UCSD-AML1 (cell line): ENCODE measurements around the gene PRKD1.
"Not testable (repeated sequence)": the region's sequence is repeated elsewhere in the genome, so short reads cannot be mapped to it uniquely, and the experiment has no call there.

Source experiments
- DNase-seq: peaks from one replicate; lab custom pipeline; 2025; ENCODE audit not compliant: unreplicated experiment; lab: John Stamatoyannopoulos, UW

PRKD1 gene

GRCh38 chr14:29745863-29746262 is 181.8 kb downstream of the PRKD1 start:
- no peak for DNase-seq

DNA sequence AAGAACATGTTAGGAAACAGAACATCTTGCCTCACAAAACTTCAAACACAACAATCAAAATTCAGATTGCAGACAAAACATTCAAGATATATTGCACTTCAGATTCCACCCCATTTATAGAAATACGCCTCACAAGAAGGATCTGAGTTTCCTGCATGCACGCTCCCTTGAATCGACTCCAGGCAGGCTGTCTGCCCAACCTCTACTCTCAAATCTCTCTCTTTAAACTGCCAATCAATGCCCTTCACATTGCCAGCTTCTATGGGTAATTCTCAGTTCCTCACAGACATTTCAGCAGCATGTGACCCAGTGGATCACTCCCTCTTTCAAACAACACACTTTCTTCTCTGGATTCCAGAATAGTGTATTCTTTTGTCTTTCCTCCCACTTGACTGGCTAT is 184.1 kb downstream of the PRKD1 start:
- no peak for DNase-seq

GRCh38 chr14:29741909-29742401 is 185.7 kb downstream of the PRKD1 start:
- DNase-seq: no peak

- no peak for DNase-seq
Observed at GRCh38 chr14:29740491-29740890, 187.2 kb downstream of the PRKD1 start.

- DNase-seq: no peak
Observed at GRCh38 chr14:29738950-29739349, 188.7 kb downstream of the PRKD1 start.

DNA sequence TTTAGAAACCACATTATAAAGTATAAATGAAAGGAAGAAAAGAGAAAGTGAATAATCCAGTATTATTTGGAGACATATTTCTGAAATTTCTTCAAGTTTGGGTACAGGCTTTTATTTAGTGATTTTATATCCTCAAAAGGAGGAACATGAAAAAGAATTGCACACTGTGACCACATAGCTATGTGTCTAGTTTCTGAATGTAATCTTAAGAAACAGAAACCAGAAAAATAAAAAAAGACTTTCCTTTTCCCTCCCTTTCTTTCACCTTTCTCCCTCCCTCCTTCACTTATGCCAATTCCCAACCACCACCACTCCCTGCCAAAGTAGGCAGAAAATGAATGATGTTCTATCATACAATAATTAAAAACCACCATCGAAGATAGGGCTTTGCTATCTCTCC is 189.6 kb downstream of the PRKD1 start:
- no peak for DNase-seq

- DNase-seq: no peak
Observed at GRCh38 chr14:29735459-29735858, 192.2 kb downstream of the PRKD1 start.

DNA sequence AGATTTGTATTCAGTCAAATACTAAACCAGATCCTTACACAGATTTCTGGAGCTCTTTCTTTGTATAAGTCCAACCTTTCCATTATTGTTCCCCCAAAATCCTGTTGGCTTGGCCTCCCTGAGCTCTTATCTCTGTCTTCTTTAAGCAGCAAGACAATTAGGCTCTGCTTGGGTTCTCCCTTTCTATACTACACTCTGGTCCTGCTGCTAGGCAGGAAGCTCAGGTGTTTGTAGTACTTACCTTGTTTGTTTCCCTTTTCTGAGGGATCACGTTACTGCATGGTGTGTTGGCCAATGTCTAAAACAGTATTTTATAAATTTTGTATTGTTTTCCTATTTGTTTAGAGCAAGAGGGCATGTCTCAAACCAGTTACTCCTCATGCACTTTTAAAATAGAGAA is 192.9 kb downstream of the PRKD1 start:
- no peak for DNase-seq

DNA sequence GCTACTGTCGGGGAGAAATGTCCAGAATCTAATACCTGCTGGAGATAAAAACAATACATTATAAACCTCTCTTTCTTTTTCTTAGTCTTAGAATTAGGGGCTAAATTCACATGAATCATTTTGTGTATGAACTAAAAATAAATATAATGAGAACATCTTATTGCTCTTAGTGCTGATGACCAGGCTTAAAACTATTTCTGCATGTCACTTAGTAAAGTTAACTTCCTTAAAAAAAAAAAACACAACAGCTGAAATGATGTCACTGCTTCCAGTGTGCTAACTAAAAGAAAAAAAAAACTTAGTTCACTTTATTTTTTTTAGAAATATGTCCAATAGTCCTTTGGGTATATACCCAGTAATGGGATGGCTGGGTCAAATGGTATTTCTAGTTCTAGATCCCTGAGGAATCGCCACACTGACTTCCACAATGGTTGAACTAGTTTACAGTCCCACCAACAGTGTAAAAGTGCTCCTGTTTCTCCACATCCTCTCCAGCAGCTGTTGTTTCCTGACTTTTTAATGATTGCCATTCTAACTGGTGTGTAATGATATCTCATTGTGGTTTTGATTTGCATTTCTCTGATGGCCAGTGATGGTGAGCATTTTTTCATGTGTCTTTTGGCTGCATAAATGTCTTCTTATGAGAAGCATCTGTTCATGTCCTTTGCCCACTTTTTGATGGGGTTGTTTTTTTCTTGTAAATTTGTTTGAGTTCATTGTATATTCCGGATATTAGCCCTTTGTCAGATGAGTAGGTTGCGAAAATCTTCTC is 200.9 kb downstream of the PRKD1 start:
- DNase-seq: not testable (repeated sequence)

DNA sequence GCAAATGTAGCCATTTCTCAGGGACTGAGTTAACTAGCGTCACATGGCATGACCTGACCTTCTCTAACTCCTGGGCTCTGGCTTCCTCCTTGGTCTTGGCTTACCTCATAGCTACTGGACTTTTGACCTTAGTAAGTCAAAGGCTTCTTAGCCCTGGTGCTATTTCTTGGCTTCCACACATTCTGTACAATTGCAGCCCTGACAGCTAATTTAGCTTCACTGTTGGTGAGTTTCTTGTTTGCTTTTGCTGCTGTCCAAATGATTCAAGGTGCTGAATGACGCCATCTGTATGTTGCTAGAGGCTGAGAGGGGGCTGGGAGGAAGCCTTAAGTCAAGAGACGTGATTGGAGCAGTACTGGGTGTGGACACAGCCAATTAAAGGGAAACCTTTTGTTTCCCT is 202.7 kb downstream of the PRKD1 start:
- DNase-seq: no peak

- DNase-seq: no peak
Observed at GRCh38 chr14:29722831-29723230, 204.8 kb downstream of the PRKD1 start.

GRCh38 chr14:29721586-29721985 is 206.1 kb downstream of the PRKD1 start:
- no peak for DNase-seq

DNA sequence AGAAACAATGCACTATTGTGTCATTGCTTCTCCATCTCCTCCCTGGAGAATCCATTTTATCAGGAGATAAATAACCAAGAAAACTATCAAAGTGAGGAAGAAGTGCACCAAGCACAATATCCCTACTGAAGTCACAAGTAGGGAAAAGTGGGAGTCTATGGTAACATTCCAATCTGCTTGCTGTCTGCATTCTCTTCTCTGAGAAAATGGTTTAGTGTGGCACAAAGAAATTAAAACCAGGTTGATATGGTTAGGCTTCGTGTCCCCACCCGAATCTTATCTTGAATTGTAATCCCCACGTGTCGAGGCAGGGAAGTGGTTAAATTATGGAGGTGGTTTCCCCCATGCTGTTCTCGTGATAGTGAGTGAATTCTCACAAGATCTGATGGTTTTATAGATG is 209.7 kb downstream of the PRKD1 start:
- no peak for DNase-seq

DNA sequence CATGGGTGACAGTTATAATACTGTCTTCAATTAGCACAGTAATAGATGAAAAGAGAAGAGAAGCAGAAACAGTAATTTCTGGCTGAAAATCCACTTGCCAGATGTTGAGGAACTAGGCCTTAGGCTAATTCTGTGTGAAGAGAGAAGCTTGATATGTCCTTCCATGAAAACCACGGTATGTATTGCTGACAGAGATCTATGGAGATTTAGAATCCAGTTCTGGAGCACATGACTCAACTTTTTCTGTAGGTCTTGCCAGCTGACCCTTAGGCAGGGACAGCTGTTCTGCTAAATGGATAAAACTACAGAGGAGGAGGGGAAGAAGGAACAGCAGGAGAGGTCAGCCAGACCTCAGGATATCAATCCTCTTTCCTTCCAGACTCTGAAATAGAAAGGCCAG is 211.5 kb downstream of the PRKD1 start:
- no peak for DNase-seq

DNA sequence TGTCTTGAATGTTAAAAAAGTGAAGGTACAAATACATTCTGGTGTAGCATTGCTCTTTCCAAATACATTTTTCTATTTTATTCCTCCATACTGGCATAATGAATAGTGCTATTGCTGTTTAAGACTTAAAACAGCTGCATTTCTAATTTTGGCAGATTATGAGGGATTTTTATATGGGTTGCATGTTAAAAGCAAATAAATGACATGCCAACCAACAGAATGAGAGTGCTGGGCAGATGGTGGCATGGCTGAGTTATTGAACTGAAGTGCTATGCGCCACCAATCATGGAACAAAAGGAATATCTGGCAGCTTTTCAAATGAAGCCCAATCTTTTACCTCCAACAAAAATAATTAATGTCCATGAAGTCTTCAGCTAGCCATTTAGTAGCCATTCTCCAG is 215.0 kb downstream of the PRKD1 start:
- DNase-seq: no peak

DNA sequence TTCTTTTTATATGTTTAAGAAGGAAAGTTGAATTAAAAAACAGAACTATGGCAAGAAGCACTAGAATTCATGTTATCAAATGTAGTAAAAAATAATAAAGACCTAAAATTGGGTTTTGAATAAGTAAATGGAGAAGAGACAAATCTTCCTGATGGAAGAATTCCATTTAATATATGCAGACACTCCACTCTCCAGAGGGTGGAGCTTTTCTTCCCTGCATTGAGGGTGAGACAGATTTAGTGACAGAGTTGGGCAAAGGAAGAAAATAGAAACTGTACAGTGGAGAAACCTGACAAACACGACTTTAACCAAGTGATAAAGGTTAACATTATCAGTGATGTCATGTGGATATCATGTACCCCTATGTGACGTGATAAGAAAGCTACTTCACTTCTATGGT is 217.6 kb downstream of the PRKD1 start:
- no peak for DNase-seq

DNA sequence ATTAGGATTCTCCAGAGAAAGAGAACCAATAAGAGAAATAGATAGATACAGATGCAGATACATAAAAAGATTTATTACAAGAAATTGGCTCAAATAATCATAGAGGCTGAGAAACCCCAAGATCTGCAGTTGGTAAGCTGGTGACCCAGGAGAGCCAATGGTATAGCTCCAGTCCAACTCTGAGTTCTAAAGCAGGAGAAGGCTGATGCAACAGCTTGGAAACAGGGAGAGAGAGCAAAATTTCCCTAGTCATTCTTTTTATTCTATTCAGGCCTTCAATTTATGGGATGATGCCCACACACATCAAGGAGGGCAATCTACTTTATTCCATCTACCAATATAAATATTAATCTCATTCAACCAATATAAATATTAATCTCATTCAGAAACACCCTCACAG is 218.2 kb downstream of the PRKD1 start:
- no peak for DNase-seq

- no peak for DNase-seq
Observed at GRCh38 chr14:29706700-29707099, 220.9 kb downstream of the PRKD1 start.

DNA sequence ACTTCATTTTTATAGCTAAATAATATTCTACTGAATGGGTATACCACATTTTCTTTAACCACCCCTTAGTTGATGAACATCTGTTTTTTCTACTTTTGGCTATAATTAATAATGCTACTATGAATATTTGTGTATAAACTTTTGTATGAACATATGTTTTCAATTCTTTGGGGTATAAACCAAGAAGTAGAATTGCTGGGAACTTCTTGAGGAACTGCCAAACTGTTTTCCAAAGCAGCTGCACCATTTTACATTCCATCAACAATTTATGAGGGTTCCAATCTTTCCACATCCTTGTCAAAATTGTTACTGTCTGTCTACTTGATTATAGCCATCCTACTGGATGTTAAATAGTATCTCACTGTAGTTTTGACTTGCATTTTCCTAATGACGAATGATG is 221.8 kb downstream of the PRKD1 start:
- no peak for DNase-seq

GRCh38 chr14:29689597-29689996 is 238.1 kb downstream of the PRKD1 start:
- not testable (repeated sequence) for DNase-seq

- DNase-seq: no peak
Observed at GRCh38 chr14:29687866-29688265, 239.8 kb downstream of the PRKD1 start.

GRCh38 chr14:29687071-29687765 is 240.4 kb downstream of the PRKD1 start:
- no peak for DNase-seq

DNA sequence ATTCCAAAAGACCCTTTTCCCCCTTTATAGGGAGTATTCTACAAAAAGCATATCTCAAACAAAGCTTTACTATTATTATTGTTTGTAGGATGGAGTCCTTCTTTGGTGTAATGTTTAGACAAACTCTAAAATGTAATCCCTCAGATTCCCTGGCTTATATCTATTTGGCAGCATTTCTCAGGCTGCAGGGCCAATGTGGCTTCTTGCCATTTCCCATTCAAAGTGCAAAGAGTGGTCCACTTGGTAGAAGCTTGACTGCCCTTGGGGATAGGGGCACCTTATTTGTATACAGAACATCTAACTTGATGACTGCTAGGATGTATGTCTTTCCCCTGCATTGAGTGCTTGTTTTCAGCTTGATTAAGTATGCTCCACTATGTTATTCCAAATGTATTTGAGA is 242.7 kb downstream of the PRKD1 start:
- no peak for DNase-seq
